Measurements from ENCODE around the gene MRPL55. TPM values are rescaled to one million over a fixed set of nuclear protein-coding genes. Genes with fewer than 3 reads are reported as not detected.

The MRPL55 gene
- total RNA-seq, 1 experiment from 2014 or later: 63.7 TPM

DNA sequence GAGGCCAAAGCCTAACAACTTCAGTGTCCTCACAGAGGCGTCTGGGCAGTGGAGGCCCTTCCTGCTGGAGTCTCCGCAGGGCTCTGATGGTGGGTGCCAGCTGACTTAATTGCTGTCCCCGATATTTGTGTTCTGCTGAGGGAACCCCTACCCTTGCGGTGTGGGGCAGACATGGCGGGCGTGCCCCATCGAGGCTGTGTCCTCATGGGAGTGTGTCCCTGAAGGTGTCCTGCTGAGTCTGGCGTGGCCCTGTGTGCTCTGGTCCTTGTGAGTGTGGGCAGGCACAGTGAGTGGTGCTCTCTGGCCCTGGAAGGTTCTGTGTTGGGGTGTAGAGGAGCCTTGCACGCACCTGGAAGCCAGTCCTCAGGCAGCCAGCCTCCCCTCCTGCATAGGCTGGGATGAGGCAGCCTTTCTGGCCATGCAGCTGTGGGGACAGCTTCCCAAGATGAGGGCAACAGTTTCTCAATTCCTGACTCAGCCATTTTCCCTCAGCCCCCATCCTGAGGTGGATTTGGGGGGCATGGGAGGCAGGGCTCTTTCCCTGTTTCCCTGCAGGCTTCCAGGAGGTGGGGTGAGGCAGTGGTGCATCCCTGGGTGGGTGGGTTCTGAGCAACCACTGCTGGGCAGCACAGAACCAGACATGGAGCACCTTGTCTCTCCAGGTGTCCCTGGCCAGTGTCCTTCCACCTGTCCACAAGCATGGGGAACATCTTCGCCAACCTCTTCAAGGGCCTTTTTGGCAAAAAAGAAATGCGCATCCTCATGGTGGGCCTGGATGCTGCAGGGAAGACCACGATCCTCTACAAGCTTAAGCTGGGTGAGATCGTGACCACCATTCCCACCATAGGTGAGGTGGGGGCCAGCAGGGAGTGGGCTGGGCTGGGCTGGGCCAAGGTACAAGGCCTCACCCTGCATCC is 12.4 kb downstream of the MRPL55 start:
- Histone ChIP-seq H3K27me3 (replicated peaks; ENCODE audit: control insufficient read depth, insufficient read depth, low read length) (no peaks in the 10 kb centered on the region), H3K4me3 (ENCODE audit: low read depth, low read length) (no peak overlapping the region), H3K9me3 (peaks cover 9% of the 10 kb centered on the region; the same call in 1 of the 2 replicates), H3K36me3 (ENCODE audit: control insufficient read depth, insufficient read depth, low read length) (peaks cover 12% of the 10 kb centered on the region), H3K4me1 (peaks cover 16% of the 10 kb centered on the region)
- Mint-ChIP-seq H3K4me3 (ENCODE audit: unreplicated experiment) (no peak overlapping the region), H3K4me1 (ENCODE audit: low read depth, unreplicated experiment) (peaks cover 6% of the 10 kb centered on the region), H3K27me3 (ENCODE audit: insufficient read depth, unreplicated experiment) (no peaks in the 10 kb centered on the region), H3K27ac (ENCODE audit: unreplicated experiment) (no peak overlapping the region), H3K9me3 (ENCODE audit: unreplicated experiment) (peaks cover 21% of the 10 kb centered on the region), H3K36me3 (ENCODE audit: insufficient read depth, unreplicated experiment) (peaks cover 96% of the 10 kb centered on the region)
- TF ChIP-seq, protein P1, sequence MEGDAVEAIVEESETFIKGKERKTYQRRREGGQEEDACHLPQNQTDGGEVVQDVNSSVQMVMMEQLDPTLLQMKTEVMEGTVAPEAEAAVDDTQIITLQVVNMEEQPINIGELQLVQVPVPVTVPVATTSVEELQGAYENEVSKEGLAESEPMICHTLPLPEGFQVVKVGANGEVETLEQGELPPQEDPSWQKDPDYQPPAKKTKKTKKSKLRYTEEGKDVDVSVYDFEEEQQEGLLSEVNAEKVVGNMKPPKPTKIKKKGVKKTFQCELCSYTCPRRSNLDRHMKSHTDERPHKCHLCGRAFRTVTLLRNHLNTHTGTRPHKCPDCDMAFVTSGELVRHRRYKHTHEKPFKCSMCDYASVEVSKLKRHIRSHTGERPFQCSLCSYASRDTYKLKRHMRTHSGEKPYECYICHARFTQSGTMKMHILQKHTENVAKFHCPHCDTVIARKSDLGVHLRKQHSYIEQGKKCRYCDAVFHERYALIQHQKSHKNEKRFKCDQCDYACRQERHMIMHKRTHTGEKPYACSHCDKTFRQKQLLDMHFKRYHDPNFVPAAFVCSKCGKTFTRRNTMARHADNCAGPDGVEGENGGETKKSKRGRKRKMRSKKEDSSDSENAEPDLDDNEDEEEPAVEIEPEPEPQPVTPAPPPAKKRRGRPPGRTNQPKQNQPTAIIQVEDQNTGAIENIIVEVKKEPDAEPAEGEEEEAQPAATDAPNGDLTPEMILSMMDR (IDR thresholded peaks at IDR 0.05; ENCODE audit: insufficient read depth in 1 of 2, low read depth in 1 of 2, low read length in 1 of 2, severe bottlenecking in 1 of 2, unreplicated experiment in 1 of 2): no peak
- no TSS peak for BruUV-seq (replicated peaks)
- ChIA-PET POLR2A (no interaction called here), CTCF (no interaction called here)
- intact Hi-C loops (cut with micrococcal nuclease; ENCODE audit: unreplicated experiment): no loop called here
- DNase-seq: peak in 1 of 2 experiments; percentile 30

DNA sequence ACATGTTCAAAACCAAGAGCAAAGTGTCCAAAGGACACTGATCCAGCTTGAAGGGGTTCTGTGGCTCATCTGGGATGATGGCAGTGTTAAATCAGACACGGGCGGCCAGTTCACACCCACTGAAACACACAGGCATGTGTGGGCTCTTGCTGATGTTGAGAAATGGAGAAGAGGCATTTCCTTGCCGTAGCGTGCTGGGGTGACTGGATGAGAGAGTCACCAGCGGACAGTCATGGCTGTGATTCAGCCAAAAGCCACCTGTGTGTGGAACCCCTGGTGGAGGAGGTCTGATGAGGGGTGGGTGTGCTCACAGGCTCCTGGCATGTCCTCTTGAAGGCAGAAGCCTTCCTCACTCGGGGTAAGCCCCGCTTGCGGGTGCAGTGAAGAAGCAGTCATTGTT is 13.2 kb downstream of the MRPL55 start:
- DNase-seq: peak in 1 of 2 experiments; percentile 23
- Mint-ChIP-seq H3K36me3 (ENCODE audit: insufficient read depth, unreplicated experiment) (peaks cover 97% of the 10 kb centered on the region), H3K27me3 (ENCODE audit: insufficient read depth, unreplicated experiment) (no peaks in the 10 kb centered on the region), H3K4me1 (ENCODE audit: low read depth, unreplicated experiment) (no peaks in the 10 kb centered on the region), H3K4me3 (ENCODE audit: unreplicated experiment) (no peak overlapping the region), H3K9me3 (ENCODE audit: unreplicated experiment) (peaks cover 21% of the 10 kb centered on the region), H3K27ac (ENCODE audit: unreplicated experiment) (peak overlapping the region; percentile 44)
- BruUV-seq (replicated peaks): no TSS peak
- H3K4me1 ChIP-seq: peaks cover 9% of the 10 kb centered on the region
- CTCF ChIA-PET: no interaction called here
- H3K4me3 ChIP-seq (ENCODE audit: low read depth, low read length): no peak overlapping the region
- POLR2A ChIA-PET: no interaction called here
- H3K9me3 ChIP-seq: peaks cover 9% of the 10 kb centered on the region; the same call in 1 of the 2 replicates
- intact Hi-C loops (cut with micrococcal nuclease; ENCODE audit: unreplicated experiment): no loop called here
- TF ChIP-seq, protein P1 (IDR thresholded peaks at IDR 0.05; ENCODE audit: insufficient read depth in 1 of 2, low read depth in 1 of 2, low read length in 1 of 2, severe bottlenecking in 1 of 2, unreplicated experiment in 1 of 2): no peak
- H3K27me3 ChIP-seq (replicated peaks; ENCODE audit: control insufficient read depth, insufficient read depth, low read length): no peaks in the 10 kb centered on the region
- peaks cover 11% of the 10 kb centered on the region for H3K36me3 ChIP-seq (ENCODE audit: control insufficient read depth, insufficient read depth, low read length)

- H3K36me3 ChIP-seq (ENCODE audit: control insufficient read depth, insufficient read depth, low read length): peaks cover 10% of the 10 kb centered on the region
- POLR2A ChIA-PET: no interaction called here
- H3K36me3 Mint-ChIP-seq (ENCODE audit: insufficient read depth, unreplicated experiment): peaks cover 97% of the 10 kb centered on the region
These were observed 13.9 kb downstream of the MRPL55 start for GRCh38 chr1:228095161-228095560.

More at GRCh38 chr1:228095161-228095560, 13.9 kb downstream of the MRPL55 start:
- Mint-ChIP-seq H3K9me3 (ENCODE audit: unreplicated experiment) (peaks cover 21% of the 10 kb centered on the region), H3K27me3 (ENCODE audit: insufficient read depth, unreplicated experiment) (no peaks in the 10 kb centered on the region), H3K4me1 (ENCODE audit: low read depth, unreplicated experiment) (no peaks in the 10 kb centered on the region), H3K4me3 (ENCODE audit: unreplicated experiment) (no peak overlapping the region), H3K27ac (ENCODE audit: unreplicated experiment) (peak overlapping the region; percentile 15)
- H3K4me1 ChIP-seq: peaks cover 11% of the 10 kb centered on the region
- no TSS peak for BruUV-seq (replicated peaks)
- CTCF ChIA-PET: no interaction called here
- TF ChIP-seq, protein P1 (IDR thresholded peaks at IDR 0.05; ENCODE audit: insufficient read depth in 1 of 2, low read depth in 1 of 2, low read length in 1 of 2, severe bottlenecking in 1 of 2, unreplicated experiment in 1 of 2): no peak
- H3K4me3 ChIP-seq (ENCODE audit: low read depth, low read length): no peak overlapping the region
- DNase-seq: no peak
- H3K9me3 ChIP-seq: peaks cover 9% of the 10 kb centered on the region; the same call in 1 of the 2 replicates
- intact Hi-C loops (cut with micrococcal nuclease; ENCODE audit: unreplicated experiment): no loop called here
- H3K27me3 ChIP-seq (replicated peaks; ENCODE audit: control insufficient read depth, insufficient read depth, low read length): no peaks in the 10 kb centered on the region

Measured in Caco-2 (cell line).